GM18861 (cell line): ENCODE results near the gene TTI1.
"Not testable (repeated sequence)": the region's sequence is repeated elsewhere in the genome, so short reads cannot be mapped to it uniquely, and the experiment has no call there.

ENCODE experiments used
- ATAC-seq: cut with Tn5 transposase; IDR thresholded peaks from one replicate; pipeline ENCODE4 v1.9.1; 2021; ENCODE audit not compliant: unreplicated experiment

Gene TTI1

GRCh38 chr20:37970856-37971245 is 62.4 kb downstream of the TTI1 start:
- no peak for ATAC-seq

GRCh38 chr20:37969949-37970855 is 63.1 kb downstream of the TTI1 start:
- ATAC-seq: no peak

GRCh38 chr20:37968841-37969401 is 64.3 kb downstream of the TTI1 start:
- ATAC-seq: no peak

GRCh38 chr20:37963483-37963882 is 69.8 kb downstream of the TTI1 start:
- not testable (repeated sequence) for ATAC-seq

- ATAC-seq: no peak
Measured at GRCh38 chr20:37961066-37961465, 72.2 kb downstream of the TTI1 start.

GRCh38 chr20:37958856-37959520 is 74.3 kb downstream of the TTI1 start:
- no peak for ATAC-seq

- no peak for ATAC-seq
Measured at GRCh38 chr20:37956107-37956585, 77.1 kb downstream of the TTI1 start.

- no peak for ATAC-seq
Measured at GRCh38 chr20:37955511-37955910, 77.7 kb downstream of the TTI1 start.

GRCh38 chr20:37954626-37955025 is 78.6 kb downstream of the TTI1 start:
- no peak for ATAC-seq

- ATAC-seq: no peak
Measured at GRCh38 chr20:37954190-37954589, 79.1 kb downstream of the TTI1 start.

GRCh38 chr20:37948956-37949355 is 84.3 kb downstream of the TTI1 start:
- no peak for ATAC-seq

GRCh38 chr20:37947943-37948342 is 85.3 kb downstream of the TTI1 start:
- ATAC-seq: no peak

- no peak for ATAC-seq
Measured at GRCh38 chr20:37946946-37947345, 86.3 kb downstream of the TTI1 start.

- no peak for ATAC-seq
Measured at GRCh38 chr20:37945091-37945547, 88.1 kb downstream of the TTI1 start.

GRCh38 chr20:37944456-37944981 is 88.7 kb downstream of the TTI1 start:
- no peak for ATAC-seq

- no peak for ATAC-seq
Measured at GRCh38 chr20:37943501-37944455, 89.5 kb downstream of the TTI1 start.

- no peak for ATAC-seq
Measured at GRCh38 chr20:37943033-37943432, 90.2 kb downstream of the TTI1 start.

- ATAC-seq: no peak
Measured at GRCh38 chr20:37941992-37942391, 91.3 kb downstream of the TTI1 start.

- ATAC-seq: no peak
Measured at GRCh38 chr20:37941332-37941731, 91.9 kb downstream of the TTI1 start.

GRCh38 chr20:37940858-37941257 is 92.4 kb downstream of the TTI1 start:
- no peak for ATAC-seq
